Activated effector memory CD4-positive, alpha-beta T cell treated with Interleukin-2 at 50 U/mL for 16 hours (primary cell): ENCODE measurements around the gene B9D1.

Experiments
- DNase-seq: peaks from one replicate; pipeline ENCODE4 v3.0.0-alpha.2; 2020

B9D1 gene

DNA sequence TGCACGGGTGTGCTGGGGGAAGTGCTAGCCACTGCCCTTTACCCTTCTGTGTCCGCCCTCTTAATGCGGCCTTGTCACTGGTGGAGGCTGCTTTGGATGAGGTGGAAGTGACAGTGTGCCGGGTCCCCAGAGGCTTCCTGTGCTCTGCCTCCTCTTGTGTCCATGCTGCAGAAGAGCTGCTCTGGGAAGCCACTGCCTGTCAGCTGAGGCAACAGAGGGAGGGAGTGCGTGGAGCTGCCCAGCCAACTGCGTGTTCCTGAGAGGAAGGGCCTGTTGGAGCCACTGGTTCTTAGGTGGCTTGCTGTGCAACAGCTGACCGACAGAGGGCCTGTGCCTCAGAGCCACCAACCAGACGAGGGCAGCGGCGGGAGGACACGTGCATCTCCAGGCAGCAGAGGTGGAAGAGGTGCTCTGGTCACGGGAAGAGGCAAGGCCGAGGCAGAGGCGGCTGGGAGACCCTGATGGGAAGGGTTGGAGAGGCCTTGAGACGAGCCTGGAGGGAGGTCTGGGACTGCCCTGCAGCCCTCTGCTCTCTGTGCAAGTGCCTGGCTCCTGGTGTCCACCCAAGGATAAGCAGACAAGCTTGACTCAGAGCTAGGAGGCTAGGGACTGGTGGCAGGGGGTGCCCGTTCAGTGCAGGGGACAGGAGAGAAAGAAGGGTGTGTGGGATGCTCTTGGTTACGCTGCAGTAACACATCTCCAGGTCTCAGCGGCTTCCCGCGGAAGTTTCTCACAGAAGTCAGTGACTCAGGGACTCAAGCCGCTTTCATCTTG lies 25.4 kb downstream of the B9D1 start:
- no peak for DNase-seq

DNA sequence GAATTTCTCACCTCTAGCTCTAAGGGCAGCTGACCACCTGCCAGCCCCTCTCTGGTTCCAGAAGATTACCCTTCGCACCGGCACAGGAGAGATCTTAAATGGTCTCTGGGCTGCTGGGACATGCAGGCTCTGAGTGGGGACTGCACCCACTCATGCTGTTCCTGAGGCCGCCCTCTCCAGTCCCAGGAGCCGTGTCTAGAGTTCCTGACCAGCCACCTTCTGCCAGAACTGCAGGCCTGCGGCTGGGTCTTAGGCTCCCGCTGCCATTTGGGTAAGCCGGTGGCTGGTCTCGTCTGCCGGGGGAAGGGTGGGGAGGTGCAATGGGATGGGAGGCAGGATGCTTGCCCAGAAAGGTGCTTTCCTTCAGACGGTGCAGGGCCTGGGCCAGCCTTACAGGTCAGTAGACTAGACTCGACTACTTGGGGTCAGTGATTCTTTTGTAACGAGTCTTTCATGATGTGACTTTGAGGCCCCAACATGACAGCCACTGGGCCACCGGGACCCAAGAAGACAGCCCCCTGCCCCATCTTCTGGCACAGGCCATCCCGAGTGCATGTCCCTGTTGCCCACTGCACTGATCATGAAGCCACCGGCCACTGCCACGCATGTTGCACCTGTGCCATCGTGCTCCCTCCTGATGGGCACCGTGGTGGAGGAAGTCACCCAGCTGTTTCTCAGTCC lies 26.4 kb downstream of the B9D1 start:
- DNase-seq, result no peak

DNA sequence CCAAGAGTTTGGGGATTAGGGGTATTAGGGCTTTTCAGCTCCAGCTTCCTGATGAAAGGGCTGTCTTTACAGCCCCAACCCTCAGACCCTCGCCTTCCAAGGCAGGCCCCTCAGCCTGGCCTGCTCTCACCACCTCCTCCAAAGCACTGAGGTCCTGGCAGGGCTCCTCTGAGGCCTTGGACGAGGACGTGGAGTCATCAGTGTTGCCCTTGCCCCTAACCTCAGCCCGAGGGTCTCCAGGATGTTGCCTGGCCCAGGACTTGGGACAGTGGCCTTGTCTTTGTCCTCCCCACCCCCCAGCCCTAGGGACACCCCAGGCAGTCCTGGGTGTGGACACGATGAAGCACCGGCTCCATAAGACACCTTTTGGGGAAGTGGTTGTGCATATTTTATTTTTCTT lies 28.2 kb downstream of the B9D1 start:
- no peak for DNase-seq

DNA sequence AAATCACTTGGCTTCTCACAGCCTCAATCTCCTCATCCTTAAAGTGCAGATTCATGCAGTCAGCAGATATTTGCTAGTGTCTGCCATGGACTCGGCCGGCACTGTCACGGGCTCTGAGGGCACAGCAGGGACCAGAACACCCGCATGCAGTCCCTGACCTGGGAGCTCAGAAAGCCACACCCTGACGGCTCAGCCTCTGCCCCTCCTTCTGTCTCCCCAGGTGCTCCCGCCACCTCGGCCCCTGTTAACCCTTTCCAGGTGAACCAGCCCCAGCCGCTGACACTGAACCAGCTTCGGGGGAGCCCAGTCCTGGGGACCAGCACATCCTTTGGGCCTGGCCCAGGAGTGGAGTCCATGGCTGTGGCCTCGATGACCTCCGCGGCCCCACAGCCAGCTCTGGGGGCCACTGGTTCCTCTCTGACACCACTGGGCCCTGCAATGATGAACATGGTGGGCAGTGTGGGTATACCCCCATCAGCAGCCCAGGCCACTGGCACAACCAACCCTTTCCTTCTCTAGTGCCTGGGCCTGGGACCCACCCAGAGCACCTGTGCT lies 28.7 kb downstream of the B9D1 start:
- DNase-seq, result no peak

DNA sequence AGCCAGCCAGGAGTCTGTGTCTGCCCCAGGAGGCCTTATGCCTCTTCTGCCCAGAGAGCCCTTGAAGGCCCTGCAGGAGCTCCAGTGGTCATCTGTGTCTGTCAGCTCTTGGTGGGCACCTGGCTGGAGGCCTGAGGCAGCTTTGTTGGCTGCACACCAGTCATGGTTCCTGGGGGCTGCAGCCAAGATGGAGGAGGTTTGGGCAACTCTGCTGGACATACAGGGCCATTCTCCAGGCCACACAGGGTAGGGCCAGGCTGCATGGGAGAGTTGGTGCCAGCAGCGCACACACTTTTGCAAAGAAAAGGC lies 29.4 kb downstream of the B9D1 start:
- DNase-seq, result no peak

DNA sequence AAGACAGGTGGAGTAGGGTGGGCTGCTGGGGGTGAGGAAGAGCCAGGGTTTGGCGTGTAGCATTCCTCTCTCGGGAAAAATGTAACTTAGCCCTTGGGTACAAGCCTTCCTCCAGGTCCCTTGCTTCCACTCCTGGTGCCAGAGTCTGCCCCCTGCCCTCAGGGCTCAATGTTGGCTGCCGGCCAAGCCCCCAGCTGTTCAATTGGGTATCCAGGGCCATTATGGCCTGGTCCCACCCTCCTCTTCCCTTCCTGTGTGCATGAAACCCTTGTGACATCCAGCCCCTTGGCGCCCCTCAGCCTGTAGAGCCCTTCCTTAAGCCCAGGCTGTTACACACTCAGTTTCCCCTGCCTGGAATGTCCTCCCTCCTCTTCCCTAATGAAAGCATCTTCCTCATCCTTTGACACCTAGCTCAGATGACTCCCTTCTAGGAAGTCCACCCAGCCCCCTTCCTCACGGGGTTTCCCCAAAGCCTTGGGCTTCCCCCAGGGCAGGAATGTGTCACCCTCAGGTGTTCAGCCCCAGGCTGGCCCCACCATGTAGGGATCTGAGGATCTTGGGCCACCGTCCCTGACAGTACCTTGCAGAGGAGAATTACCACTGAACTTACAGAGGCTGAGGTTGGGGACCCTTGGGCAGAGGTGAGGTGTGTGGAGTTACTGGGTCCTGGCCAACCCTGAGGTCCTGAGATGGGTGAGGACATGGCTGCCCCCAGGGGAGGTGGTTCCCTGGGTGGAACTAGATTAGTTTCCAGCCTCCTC lies 30.0 kb downstream of the B9D1 start:
- DNase-seq, result no peak

DNA sequence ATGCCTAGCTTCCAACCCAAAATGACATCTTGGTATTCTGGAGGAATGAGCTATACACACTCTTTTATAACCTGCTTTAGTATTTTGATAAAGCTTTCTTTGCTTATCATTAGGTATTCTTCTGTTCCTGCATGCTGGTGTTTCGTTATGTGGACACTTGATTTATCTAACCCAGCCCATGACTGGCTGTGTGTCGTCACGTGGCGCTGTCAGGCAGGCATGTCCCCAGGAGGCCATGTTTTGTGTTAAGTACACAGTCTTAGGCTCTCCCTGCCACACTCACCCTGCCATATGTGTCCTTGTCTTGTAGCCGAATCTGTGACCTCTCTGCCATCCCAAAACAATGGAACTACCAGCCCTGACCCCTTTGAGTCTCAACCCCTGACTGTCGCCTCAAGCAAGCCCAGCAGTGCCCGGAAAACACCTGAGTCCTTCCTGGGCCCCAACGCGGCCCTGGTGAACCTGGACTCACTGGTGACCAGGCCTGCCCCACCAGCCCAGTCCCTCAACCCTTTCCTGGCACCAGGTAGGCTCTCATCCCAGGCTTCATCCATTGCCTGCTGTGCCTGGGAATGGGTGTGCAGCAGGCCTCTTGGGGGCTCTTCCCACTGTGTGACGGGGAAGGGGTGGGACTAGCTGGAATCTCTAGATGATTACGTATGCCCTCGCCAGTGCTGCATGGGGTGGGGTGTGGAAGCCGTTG lies 30.8 kb downstream of the B9D1 start:
- DNase-seq, result no peak

DNA sequence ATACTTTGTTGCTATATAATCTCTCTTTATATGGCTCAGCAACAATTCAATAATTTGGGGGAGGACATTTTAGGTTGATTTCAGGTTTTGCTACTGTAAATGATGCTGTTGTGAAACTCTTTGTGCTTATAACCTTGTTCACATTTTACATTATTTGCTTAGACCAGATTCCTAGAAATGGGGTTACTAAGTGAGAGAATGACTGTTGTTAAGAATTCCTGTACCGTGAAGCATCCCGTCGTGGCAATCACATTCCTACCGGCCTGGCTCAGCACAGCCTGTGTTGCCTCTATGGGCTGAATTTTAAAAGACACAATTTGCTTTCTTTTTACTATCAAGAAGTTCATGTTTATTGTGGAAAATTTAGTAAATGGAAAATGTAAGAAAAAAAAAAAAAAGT lies 31.4 kb downstream of the B9D1 start:
- no peak for DNase-seq

DNA sequence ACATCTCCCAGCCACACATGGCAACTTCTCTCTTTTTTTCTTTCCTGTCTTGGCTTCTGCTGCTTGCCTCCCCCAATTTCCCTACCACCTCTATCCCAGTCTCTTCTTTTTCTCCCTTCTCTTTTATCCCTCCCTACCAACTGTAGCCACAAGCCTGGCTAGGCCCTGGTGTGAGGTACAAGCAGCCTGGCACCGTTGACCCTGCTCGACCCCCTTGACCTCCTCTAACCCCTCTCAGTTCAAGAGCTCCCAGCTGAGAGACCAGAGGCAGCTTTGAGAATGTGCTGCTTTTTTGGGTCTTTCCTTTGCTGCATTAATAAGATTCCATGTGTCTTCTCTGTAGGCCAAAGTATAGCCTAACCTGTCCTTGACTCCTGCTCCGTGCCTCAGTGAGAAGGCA lies 32.3 kb downstream of the B9D1 start:
- DNase-seq, result no peak

DNA sequence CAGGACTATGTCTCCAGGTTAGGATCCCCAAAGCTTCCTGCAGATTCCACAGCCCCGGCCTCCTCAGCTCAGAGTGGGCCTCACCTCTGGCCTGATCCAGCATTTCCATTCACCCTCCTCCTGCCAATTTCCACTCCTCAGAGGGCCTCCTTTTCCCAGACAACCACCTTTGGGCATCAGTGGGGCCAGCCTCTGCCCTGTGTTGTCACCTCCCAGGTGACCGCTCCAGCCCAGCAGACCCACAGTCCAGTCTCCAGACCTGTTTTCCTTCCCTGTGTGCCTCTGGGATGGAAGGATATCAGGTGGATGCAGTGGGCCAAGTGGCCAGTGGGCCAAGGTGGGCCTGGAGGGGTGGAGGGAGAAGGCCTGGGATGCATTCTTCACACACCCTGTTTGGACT lies 32.7 kb downstream of the B9D1 start:
- DNase-seq, result no peak

DNA sequence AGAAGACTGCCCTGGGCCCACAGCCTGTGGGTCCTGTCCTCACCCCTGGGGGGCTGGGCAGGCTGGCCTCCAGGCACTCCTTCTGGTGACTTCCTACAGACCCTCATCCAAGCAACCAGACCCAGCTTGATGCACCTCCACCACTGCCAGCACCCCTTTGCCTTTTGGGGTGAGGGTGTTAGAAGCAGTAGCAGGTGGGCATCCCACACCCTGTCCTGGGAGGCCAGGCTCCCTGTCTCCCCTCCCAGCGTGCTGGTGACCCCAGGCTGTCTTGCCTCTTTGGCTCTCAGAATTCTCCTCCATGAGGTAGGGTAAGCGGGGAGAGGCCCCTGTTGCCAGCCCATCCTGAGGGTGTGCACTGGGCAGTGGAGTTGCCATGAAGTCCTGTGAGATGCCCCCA lies 33.4 kb downstream of the B9D1 start:
- no peak for DNase-seq

DNA sequence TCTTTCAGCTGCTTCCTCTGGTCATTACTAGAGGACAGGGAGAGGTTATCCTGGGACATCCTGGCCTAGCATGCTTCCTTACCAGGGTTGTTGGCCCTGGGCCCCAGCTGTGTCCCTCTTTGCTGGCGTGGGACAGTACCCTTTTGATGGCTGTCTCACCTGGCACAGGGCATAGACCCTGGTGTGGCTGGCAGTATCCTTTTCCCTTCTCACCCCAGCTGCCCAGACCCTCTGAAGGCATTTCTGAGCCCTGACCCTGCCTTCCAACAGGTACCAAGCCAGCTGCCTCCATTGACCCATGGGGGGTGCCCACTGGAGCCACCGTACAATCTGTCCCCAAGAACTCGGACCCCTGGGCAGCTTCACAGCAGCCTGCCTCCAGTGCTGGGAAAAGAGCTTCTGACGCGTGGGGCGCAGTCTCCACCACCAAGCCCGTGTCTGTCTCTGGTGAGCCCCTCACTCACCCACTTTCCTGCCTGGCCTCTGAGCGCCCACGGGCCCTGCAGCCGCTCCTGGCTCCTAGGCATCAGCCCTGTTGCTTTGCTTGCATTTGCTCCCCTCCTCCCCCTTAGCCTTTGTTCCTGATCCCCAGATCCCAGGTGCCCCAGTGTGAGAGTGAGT lies 34.0 kb downstream of the B9D1 start:
- DNase-seq, result no peak

DNA sequence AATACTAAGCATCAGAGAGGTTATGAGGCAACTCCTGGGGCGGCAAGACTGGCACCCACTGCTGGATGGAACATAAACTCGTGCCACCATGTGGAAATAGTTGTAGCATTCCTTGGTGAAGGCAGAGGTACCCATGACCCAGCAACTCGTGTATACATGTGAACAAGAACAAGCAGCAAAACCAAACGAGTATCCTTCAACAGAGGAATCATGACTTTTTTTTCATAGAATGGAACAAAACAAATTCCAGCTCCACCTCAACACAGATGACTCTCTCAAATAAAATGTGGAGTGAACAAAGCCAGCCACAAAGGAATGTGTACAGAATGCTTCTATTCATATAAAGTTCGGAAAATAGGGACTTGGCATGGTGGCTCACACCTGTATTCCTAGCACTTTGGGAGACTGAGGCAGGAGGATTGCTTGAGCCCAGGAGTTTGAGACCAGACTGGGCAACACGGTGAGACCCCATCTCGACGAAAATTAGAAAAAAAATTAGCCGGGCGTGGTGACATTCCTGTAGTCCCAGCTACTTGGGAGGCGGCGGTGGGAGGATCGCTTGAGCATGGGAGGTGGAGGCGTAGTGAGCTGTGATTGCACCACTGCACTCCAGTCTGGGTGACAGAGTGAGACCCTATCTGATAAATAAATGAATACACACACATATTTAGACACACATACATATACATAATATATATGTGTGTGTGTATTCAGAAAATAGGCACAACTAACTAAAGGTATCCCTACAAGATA lies 35.3 kb downstream of the B9D1 start:
- DNase-seq, result no peak

DNA sequence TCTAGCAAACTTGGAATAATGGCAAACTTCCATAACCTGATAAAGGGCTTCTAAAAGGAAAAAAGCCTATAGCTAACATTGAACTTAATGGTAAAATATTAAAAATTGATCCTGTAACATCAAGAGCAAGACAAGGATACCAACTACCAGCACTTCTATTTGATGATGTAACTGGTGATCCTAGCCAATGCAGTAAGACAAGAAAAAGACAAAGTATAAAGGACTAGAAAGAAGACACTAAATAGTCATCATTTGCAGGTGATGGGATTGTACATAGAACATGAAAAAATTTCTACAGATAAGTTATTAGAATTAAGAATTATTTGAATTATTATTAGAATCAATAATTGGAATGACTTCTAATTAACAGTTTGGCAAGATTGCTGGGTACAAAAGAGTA lies 37.0 kb downstream of the B9D1 start:
- no peak for DNase-seq

DNA sequence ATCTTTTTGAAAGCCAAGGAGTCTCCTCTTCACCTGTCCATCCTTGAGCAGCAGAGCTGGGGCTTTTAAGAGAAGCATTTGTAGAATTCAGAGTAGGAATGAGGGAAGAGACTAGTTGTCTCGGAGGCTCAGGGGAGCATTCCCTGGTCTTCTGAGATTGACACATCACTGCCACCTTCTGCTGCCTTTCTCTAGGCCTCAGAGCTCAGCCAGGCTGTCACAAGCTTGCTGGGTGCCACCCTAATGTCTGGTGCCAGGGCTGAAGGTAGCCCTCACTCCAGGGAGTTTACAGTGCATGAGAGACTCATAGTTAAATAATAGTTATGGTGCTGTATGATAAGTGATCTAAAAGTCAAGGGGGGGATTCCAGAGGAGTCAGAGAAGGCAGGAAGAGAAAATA lies 39.7 kb downstream of the B9D1 start:
- no peak for DNase-seq

DNA sequence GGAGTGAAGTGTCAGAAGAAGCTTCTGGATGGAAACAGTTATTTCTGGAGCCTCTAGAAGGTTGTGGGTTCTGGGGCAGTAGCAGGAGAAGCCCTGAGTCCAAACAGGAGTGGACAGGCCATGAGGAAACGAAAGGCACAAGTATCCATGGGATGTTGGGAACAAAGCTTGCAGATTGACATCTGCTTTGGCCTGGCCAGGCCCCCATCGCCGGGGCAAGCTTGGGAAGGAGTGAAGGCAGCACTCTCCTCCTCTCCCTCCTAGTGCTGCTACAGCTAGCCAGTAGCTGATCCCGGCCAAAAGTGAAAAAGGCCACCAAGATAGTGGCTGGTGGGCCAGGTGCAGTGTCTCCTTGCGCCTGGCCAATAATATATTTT lies 40.4 kb downstream of the B9D1 start:
- DNase-seq, result no peak

DNA sequence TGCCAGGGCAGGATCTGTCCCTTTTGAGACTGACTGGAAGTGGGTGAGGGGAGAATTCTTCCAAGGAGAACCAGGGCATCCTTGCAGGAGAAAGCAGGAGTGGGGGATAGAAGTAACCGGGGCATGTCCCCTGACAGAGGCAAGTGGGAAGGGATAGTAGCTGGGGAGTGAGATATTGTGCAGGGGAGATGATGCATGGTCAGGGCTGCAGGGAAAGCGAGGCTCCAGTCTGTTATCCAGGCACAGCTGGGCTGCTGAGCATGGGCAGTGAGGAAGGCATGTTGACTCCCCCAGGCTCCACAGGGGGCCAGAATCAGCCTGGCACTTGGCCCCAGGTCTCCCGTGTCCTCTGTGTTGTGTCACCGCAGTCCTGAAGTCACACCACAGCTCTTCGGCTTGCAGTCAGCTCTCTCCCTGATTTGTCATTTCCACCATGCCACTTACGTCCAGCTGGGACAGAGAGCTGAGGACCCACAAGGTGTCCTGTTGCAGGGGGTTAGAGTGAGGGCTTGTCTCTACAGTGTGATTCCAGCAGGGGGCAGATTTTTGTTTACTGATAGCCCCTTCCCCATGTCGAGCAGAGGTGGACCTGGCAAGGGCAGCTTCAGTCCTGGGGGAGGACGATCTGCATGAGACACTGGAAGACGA lies 40.9 kb downstream of the B9D1 start:
- no peak for DNase-seq

DNA sequence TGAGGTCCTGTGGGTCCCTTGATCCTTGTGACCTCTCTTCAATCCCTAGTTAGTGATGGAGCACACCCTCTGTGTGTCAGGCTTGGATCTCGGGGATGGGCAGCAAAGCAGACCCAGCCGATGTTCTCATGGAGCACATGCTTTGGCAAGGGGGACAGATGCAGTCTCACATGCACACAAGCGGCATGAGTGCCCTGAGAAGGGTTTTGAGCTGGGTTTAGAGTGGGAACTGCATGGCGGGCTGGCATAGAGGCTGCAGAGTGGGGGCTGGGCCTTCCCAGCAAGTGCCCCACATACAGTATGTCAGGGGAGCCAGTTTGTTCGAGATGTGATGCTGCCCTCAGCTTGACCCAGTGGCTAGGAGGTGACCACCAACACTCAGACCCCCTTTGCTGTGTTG lies 41.6 kb downstream of the B9D1 start:
- no peak for DNase-seq

DNA sequence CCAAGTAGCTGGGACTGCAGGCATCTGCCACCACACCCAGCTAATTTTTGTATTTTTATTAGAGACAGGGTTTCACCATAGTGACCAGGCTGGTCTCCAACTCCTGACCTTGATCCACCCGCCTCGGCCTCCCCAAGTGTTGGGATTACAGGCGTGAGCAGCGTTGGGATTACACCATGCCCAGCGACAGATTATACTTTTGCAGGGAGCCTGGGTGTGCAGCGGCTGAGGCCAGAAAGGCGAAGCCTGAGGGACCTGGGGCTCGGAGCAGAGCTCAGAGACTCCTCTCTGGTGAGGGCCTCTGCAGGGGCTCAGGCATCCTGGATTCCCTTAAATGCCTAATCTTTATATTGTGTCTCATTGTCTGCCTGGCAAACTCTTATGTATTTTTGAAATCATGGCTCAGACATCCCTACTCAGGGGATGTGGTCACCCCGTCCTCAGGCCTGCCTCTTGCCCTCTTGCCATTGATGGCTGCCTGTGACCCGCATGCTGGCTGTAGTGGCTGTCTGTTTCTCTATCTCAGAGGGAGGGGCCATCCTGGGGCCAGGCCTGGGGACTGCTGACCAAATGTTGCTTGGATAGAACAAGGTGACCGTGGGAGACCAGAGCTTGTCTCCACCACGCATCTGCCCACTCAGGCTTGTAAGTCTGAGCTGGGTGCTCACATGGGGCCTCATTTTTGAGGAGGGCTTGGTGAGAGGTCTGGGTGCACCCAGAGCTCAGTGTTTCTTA lies 42.6 kb downstream of the B9D1 start:
- DNase-seq, result no peak

DNA sequence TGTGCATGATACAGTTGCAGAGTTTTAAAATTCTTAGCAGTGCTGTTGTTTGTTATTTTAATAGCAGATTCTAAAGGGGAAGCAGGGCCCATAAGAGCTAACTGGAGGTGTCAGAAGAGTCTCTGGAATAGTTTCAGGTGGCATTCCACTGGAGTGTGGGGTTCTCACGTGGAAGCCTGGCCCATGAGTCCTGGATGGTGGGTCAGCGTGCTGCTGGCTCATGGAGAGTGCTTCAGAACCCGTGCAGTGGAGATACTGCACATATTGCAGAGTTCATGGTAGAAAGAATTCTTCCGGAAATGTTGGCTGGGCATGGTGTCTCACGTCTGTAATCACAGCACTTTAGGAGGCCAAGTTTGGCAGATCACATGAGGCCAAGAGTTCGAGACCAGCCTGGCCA lies 43.9 kb downstream of the B9D1 start:
- no peak for DNase-seq
